IPS DF 4.7 (cell line): ENCODE results near the gene H6PD.
"Not testable (repeated sequence)": the region's sequence is repeated elsewhere in the genome, so short reads cannot be mapped to it uniquely, and the experiment has no call there.

Experiments
- DNase-seq: peaks from one replicate; pipeline ENCODE4 v3.0.0-alpha.2; 2013; ENCODE audit warnings: low spot score; ENCODE audit errors: extremely low read depth

H6PD gene

GRCh38 chr1:9294910-9295636, 60.5 kb downstream of the H6PD start:
- no peak for DNase-seq

- no peak for DNase-seq
Measured at GRCh38 chr1:9295884-9296283, 61.3 kb downstream of the H6PD start.

GRCh38 chr1:9296850-9297249, 62.3 kb downstream of the H6PD start:
- DNase-seq = no peak

- no peak for DNase-seq
Measured at GRCh38 chr1:9297831-9298230, 63.3 kb downstream of the H6PD start.

- no peak for DNase-seq
Measured at GRCh38 chr1:9298282-9298681, 63.7 kb downstream of the H6PD start.

GRCh38 chr1:9299571-9300541, 65.3 kb downstream of the H6PD start:
- not testable (repeated sequence) for DNase-seq

- DNase-seq = no peak
Measured at GRCh38 chr1:9300573-9300972, 66.0 kb downstream of the H6PD start.

GRCh38 chr1:9302745-9303524, 68.4 kb downstream of the H6PD start:
- no peak for DNase-seq

GRCh38 chr1:9303916-9304315, 69.3 kb downstream of the H6PD start:
- no peak for DNase-seq

- DNase-seq = no peak
Measured at GRCh38 chr1:9305216-9305615, 70.6 kb downstream of the H6PD start.

- no peak for DNase-seq
Measured at GRCh38 chr1:9306006-9306405, 71.4 kb downstream of the H6PD start.

GRCh38 chr1:9307303-9307702, 72.7 kb downstream of the H6PD start:
- no peak for DNase-seq

GRCh38 chr1:9308236-9308785, 73.7 kb downstream of the H6PD start:
- no peak for DNase-seq

- no peak for DNase-seq
Measured at GRCh38 chr1:9309080-9309479, 74.5 kb downstream of the H6PD start.

GRCh38 chr1:9309991-9310390, 75.4 kb downstream of the H6PD start:
- DNase-seq = no peak

GRCh38 chr1:9311029-9311428, 76.5 kb downstream of the H6PD start:
- DNase-seq = no peak

- DNase-seq = no peak
Measured at GRCh38 chr1:9311479-9311878, 76.9 kb downstream of the H6PD start.

- DNase-seq = no peak
Measured at GRCh38 chr1:9312168-9312720, 77.7 kb downstream of the H6PD start.

GRCh38 chr1:9313576-9313975, 79.0 kb downstream of the H6PD start:
- DNase-seq = no peak

GRCh38 chr1:9314111-9314510, 79.5 kb downstream of the H6PD start:
- no peak for DNase-seq

- DNase-seq = no peak
Measured at GRCh38 chr1:9314711-9315379, 80.3 kb downstream of the H6PD start.
